ENCODE results near the gene KIAA1614.

Gene KIAA1614

DNA sequence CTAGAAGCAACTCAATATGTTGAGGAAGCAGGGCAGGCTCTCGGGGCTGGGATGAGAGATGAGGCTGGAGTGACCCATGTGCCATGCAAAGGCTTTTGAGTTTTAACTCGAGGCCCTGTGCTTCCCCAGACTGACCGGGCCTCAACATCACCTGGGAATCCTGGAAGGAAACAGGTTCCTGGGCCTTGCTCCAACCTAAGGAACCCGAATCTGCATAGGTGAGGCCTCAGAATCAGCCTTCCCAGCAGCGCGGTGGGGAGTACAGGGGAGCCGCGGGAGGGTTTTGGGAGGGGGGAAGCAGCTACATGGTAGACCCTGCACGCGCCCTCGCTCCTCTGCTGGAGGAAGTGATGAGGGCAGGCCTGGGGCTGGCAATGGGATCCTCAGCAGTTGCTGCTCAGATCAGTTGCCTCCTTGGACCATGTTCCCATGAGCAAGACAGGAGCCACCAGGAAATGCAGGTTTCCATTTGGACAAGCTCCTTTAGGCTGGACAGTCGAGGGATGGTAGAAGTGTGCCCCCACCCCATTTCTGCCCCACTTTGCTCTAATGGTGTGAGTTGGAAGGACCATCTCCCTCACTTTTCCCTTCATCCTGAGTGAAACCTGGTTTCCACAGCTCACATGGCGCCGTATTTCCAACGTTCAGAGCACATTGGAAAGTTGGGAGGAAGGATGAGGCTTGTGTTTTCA lies 4.5 kb upstream of the KIAA1614 start:
- DNase-seq: no peak

DNA sequence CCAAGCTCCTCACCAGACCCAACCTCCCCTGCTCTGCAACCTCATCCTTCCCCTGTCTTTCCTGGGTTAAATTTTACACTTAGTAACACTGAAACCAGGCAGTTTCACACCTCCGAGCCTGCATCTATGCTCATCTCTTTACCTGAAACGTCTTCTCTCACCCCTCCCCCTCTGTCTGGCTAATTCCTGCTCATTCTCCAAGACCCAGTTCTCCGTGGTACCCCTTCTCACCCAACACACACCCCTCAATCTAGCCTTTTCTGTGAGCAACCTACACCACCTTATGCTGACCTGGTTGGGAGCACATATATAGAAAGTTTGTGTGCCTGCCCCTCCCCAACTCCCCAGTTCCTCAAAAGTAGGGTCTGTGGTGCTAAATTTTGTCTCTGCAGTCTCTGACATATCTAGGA lies 3.7 kb upstream of the KIAA1614 start:
- no peak for DNase-seq

DNA sequence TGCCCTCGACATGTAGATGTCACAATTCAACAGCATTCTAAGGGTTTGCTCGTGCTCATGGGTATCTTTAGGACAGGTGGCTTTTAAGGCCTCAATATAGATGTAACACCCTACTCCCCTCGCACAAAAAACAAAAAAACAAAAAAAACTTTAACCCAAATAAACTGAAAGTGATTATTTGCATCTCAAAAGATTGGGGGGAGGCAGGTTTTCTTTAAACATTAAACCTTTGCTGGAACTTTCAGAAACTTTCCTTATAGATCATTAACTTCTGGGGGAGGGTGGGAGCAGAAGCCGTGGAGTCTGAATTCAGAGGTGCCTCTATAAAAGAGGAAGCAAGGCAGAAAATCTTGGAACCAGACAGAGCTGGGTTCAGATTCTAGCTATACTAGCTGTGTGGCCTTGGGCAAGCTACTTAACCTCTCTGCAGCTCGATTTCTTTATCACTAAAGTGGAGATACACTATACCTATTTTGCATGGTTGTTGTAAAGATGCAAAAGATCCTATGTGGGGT lies 3.2 kb upstream of the KIAA1614 start:
- no peak for DNase-seq

DNA sequence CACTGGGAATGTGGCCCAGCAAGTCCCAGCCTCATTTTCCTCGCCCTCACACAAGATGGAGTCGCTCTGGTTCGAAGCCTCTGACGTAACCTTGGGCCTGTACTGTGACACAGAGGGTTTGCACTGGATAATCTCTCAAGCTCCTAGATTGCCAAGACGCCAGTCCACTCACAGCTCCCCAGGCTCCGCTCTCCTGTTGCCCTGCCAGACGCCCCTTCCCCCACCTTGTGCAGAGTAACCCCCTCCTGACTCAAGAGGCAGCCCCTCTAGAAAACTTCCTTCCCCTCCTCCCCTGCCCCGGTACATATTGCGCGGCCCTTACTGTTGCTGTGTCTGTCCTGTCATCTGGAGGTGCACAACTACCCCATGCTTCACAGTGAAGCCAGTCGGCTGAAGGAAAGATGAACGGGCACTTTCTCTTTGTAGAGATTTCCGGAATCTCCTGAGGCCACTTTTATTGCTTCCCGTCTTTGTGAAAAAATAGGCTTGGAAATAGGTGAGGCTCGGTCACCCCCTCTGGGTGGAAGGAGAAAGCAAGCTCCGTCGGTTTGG lies 981 bp upstream of the KIAA1614 start:
- DNase-seq: no peak

DNA sequence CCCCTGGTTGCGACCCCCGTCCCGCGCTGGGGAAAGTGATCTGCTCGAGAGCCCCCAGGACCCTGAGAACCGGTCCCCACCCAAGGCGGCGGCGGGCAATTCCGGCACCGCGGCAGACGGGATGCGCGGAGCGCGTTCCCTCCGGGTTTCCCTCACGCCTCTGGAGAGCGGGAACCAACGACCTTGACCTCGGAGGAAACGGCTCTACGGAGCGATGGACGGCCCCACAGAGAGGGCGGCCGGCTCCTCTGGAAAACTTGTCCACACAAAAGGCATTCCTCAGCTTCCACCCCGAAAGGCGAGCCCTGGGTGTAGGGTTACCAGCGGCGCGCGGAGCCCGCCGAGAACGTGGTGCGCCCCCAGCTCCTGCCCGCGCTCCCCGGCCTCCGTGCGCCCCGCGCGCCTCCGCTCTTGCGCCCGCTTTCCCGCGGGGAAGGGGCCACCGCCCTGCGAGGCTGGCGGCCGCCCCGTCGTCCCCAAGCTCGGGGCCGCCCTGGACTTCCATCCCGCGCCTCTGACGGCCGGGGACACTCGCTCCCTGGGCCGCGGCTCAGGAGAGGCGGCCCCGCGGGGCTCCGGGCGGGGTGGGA lies 391 bp upstream of the KIAA1614 start:
- DNase-seq: no peak

DNA sequence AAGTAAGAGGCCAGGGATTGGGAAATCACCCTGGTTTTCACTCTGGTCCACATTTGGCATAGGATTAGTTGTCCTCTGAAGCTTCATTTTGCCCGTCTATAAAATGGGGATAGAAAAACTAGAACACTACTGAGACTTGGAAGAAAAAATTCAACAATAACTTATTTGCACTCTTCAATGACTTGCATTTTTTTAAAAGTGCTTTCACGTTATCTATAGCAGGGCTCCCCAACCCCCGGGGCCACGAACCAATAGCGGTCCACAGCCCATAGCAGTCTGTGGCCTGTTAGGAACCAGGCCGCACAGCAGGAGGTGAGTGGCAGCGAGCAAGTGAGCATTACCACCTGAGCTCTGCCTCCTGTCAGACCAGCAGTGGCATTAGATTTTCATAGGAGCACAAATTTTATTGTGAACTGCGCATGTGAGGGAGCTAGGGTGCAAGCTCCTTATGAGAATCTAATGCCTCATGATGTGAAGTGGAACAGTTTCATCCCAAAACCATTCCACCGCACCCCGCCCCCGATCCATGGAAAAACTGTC lies 2.8 kb downstream of the KIAA1614 start:
- no peak for DNase-seq

DNA sequence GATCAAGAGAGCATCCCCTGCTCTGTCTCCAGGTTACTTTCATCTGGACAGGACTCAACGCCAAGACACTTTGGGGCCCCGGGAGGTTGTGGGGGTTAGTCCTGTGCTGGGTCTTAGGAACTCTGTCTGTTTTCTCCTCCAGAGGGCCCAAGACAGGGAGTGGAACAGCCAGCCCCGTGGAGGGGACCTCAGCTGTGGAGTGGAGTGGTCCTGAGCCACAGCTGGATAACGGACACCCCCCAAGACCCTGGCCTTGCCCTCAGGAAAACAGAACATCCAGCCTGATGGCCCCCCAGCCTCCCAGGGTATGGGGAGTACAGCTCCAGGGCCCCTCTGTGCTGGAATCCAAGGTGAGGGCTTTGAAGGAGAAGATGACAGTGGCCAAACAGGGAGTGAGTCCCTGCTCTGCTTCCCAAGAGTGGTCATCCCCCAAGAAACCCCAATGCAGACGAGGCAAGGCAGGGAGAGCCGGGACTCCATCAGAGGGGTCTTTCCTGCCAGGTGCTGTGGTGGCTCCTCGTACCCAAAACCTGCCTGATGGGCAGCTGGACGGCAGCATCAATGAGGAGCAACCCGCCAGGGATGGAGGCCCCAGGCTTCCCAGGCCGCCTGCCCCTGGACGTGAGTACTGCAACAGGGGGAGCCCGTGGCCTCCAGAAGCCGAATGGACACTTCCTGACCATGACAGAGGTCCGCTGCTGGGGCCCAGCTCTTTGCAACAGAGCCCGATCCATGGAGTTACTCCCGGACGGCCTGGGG lies 3.5 kb downstream of the KIAA1614 start:
- no peak for DNase-seq

DNA sequence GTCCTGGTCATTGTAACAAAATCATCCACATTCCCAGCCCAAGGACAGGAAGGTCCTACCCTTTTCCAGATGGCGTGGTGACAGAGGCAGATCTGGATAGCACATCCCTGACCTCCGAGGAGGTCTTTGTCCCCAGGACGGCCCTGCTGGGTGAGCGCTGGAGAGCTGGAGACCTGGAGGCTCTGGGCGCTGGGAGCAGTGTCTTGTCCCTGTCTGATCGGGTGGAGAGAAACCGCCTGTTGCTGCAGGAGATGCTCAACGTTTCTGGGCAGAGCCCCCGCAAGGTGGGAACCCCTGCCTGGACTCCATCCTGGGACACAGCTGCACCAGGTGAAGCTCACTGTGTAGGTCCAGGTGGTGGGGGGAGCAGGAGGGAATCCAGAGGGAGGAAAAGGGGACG lies 4.1 kb downstream of the KIAA1614 start:
- DNase-seq: no peak

DNA sequence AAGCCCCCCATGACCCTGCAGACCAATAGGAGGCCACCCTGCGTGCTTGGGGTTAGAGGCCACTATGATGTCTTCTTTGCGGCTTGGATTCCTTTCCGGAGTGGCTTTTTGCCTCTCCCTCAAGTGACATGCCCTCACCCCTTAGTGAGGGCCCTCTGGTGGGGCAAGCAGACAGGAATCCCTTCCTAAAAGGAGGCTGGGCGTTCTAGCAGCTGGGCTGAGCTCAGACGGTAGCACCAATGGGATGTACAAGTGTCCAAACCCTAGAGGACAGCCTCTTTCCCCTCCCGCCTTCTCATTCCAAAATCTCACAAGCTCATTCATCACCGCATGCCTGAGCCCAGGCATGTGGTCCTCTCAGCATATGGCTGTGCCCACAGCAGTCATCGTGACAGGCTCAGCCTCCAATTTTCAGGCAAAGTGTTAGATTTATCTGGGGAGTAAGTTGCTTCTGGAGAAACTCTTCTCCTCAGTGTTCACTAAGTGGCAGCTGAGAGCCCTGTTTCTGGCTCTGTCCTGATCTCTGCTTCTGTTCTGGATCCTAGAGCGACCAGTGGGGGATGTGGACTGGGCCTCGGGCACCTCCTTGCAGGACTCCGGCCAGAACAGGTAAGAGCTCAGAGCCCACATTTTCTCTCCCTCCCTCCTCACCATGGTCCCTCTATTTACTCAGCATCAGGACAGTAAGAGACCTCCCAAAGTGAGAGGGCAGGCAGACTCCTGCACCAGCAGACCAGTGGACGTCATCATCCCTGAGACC lies 4.8 kb downstream of the KIAA1614 start:
- no peak for DNase-seq

DNA sequence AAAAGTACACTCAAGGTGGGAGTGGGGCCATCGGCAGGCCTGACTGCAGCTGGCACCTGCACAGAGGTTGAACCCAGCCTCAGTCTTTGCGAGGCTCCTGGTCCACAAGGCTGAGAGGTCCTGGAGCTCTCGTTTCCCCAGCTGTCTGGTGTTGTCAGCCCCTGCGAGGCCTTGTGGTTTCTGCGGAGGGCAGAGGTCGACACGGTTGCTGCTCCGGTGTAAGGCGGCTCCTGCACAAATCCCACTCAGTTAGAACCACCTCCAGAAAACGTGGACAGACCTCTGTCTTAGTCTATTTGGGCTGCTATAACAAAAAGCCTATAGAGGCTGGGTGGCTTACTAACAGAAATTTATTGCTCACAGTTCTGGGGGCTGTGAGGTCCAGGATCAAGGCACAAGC lies 5.8 kb downstream of the KIAA1614 start:
- no peak for DNase-seq

DNA sequence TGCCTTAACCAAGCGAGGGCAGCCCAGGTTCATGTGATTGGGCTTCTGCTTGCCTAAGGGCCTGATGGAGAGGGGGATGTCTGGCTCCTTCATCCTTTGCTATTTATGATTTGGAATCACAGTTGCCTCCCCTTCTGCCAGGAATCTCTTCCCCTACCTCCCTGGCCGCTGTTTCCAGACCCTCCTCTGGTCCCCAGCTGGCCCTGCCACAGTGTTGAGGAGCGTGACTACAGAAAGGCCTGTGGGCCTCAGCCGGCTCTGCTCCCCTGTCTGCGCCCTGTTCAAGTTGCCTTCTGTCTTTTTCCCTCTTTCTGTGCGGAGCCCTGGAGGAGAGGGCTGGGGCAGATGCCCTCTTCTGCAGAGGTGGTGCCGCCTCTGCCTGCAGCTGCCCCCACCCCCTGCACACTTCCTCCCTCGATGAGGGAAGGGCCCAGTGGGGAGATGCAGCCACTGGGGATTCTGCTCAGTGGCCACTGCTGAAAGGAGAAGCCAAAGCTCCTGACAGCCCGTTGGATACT lies 6.5 kb downstream of the KIAA1614 start:
- DNase-seq: no peak

DNA sequence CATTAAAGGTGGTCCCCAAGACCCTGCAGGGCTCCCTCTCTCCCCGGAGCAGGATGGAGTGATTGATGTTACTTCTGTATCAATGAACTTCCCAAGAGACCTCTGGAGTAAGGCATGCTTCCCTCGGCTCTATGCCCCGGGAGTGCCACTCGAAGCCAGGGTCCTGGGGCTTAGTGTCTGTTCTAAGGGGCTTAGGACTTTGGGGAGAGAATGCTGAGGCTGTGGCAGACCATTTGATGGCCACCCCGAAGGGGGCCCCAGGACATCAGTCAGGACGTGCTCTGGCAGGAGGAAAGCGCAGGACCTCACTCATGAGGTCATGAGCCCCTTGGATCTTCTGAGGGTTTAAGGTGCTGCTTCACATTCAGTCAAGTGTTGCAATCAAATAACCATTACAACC lies 7.5 kb downstream of the KIAA1614 start:
- no peak for DNase-seq

DNA sequence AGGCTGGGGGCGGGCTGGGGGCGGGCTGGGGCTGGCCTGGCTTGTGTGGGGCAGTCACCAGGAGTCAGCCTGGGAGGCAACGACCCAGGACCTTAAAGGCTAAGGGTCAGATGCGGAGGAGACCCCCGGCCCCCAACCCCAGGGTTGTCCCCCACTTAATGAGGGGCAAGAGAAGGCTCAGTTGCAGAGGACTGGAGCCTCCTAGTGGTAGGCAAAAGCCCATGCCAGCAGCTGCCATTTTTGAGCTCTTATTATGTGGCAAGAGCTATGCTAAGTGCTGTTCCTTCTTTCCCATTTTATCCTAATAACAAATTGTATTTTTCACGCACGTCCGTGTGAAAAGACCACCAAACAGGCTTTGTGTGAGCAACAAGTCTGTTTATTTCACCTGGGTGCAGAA lies 8.0 kb downstream of the KIAA1614 start:
- DNase-seq: no peak

DNA sequence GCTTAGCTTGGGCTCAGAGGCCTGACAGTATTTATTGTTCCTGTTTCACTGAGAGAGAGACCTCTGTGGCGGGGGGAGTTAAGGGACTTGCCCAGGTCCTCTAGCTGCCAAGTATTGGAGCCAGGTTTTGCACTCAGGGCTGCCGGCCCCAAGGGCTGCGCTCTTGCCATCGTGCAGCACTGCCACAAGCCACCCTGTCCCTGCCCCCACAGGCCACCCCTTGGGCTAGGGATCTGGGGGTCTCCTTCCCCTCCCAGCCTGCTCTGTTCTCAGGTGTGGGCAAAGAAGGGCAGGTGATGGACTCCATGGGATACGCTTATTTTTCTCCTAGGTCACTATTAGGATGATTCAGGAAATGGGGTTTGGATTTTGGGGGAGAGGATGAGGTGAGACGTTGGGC lies 8.7 kb downstream of the KIAA1614 start:
- no peak for DNase-seq

DNA sequence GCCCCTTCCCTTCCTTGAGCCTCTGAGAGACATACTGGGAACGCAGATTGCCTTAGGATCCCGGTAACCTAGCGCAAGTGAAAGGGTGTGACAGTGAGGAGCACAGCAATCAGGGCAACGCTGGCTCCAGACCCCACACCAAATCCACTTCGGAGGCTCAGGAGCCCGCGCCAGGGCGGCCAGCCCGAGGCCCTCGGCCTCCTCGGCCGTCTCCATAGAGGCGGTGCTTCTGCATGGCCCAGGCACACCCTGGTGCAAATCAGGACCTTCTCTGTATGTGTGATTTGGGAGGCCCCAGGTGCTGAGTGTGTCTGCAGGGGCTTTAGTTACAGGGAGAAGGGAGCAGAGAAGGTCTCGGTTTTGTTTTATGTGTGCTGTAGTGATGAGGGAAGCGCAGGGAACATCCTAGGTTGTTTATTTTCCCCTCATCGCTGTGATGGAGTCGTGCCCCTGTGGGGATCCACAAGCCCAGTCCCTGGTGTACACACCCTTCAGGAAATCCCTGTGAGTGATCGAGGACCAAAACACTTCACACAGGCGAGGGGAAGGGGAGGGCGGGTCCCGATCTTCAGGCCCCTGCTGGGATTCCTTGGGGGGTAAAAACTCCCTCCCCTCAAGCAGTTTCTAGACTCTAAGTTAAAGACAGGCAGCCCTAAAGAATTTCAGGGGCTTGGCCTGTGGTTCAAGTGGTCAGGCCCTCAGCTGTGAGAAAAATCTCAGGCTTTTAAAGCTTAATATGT lies 9.4 kb downstream of the KIAA1614 start:
- no peak for DNase-seq

DNA sequence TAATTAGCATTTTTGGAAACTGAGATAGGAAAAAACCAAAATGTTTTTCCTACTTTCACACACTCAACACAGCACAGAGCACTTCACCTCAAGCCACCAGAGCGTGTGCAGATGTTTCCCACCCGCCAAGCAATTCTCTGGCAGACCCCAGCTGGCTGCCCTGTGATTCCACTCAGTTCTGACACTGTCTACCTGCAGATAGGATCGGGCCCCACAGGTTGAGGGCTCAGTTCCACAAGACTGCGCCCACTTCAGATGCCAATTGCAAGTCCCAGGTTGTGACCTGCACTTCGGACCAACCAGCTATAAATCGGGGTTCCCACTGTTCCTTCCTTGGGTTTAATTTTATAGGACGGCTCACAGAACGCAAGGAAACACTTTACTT lies 9.9 kb downstream of the KIAA1614 start:
- no peak for DNase-seq

DNA sequence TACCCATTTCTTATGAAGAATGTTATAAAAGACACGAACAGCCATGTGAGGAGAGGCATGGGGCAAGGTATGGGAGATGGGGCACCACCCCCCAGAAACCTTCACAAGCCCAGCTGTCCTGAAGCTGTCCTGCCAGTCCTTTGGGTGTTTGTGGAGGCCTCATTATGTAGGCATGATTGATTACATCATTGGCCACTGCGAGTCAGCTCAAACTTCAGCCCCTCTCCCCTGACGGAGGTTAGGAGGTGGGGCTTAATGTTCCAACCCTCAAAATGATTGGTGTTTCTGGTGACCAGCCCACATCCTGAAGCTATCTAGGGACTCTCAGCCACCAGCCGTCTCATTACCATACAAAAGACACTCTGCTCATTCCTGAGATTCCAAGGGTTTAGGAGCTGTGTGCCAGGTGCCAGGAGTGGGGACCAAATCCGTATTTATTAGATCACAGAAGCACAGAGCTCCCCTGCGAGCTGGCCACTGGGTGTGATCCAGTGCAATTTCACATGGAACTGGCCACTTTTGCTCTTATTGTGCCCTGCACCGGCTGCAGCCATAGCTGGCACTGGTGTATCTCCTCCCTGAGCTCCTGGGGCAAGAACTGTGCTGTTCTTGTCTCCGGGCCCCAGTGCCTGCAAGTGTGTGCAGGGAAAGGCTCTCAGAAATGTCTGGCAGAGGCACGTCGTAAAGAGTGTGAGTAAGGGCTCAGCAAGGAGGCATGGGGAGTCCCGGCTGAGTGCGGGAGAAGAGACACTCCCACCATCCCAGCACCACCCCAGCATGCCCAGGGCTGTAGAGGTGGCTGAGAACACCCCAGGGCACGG lies 10.5 kb downstream of the KIAA1614 start:
- DNase-seq: no peak

DNA sequence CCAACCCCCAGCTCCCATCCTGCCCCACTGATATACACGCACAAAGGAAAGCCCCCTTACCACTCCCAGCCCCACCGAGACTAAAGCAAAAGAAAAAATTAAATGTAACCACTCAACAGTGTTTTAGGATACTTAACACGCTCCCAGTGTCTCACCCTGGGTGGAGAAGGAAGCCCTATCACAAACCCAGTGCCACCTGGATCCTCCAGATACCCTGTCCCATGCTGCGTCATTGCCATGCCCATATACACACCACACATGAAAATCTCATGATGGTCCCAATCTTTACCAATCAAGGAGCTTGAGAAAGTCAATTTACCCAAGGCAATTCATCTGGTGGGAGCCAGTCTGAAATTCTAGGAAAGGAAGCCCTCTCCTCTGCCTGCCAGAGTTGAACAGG lies 11.2 kb downstream of the KIAA1614 start:
- DNase-seq: no peak

DNA sequence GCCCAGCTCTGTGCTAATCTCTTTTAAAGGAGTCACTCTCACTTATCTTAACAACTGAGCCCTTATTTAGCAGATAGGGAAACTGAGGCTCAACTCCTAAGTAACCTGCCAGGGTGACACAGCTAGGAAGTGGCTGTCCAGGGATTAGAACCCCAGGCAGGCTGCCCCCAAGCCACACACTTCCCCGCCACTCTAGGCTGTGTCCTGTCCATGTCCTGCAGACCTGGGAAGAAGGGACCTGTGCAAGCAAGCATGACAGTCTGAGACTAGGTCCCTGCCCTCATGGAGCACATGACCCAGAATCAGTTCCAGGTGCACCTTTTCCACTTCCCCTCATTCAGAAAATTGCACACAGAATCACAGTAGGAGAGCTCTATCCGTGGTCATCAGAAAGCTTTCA lies 12.2 kb downstream of the KIAA1614 start:
- DNase-seq: no peak

DNA sequence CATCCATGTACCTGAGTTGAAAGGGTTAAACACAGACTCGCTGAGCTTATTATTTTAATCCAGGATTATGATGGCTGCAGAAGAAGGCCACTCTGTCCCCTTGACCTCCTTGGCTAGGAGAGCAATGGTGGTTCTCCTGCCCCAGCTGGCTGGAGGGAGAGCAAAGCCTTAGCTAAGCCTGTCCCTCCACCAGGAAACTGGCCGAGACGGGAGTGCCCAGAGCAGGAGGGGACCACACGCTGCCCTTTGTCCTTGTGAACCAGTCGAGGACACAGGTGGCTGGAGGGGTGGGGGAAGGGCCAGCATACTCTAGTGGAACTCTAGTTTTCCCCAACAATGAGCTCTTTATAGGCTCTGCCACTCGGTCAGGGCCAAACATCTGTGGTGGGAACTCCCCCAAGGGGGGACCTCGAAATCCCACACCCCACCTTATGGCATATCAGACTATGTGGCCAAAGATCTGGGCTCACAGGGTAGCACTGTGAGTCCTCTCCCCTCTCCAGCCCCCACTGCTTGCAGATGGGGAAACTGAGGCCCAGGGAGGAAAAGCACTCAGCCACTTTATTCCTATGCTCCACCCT lies 12.9 kb downstream of the KIAA1614 start:
- no peak for DNase-seq

Data from inflammatory macrophage (primary cell).